Left ventricle myocardium superior (tissue), 1 donor: Measurements from ENCODE around the gene THBS2. TPM values are rescaled to one million over a fixed set of nuclear protein-coding genes. Genes with fewer than 3 reads are reported as not detected.
A peak's percentile ranks its signal among the peaks of the same experiment; 100 is the strongest.
"Not testable (repeated sequence)": the region's sequence is repeated elsewhere in the genome, so short reads cannot be mapped to it uniquely, and the experiment has no call there.

Experiments
- ATAC-seq: fragments of 200-7000 bp; cut with Tn5 transposase; one replicate; pipeline ENCODE4 v1.9.1; 2020; ENCODE audit warnings: mild to moderate bottlenecking, moderate library complexity
- DNase-seq: peaks from one replicate; pipeline ENCODE4 v3.0.0-alpha.2; 2020
- intact Hi-C: fragments of 100-400 bp; cut with micrococcal nuclease; formaldehyde crosslinking; loops from one replicate; pipeline ENCODE4 v1.11.0; 2022
- total RNA-seq: library from RNA; stranded (reverse); fragmentation: NEBNext Ultra II Directional; extraction: Animal tissue kit (Norgen Biotek cat#: 25700); gene quantifications from one replicate; pipeline ENCODE4 v1.2.1, GENCODE V29; 2021
- donor health status: DM: no; HTN: yes; CAD: no; lungs with severe emphysema.

The THBS2 gene
- total RNA-seq, 1 donor from 2014 or later: 10.7 TPM

DNA sequence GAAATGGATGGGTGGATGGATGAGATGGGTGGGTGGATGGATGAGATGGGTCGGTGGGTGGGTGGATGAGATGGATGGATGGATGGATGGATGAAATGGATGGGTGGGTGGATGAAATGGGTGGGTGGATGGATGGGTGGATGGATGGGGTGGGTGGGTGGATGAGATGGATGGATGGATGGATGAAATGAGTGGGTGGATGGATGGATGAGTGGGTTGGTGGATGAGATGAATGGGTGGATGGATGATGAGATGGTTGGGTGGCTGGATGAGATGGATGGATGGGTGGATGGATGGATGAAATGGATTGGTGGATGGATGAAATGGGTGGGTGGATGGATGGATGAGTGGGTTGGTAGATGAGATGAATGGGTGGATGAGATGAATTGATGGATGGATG is 35.7 kb downstream of the THBS2 start:
- intact Hi-C loops: no loop called here
- DNase-seq (no peak), ATAC-seq (no peak)

DNA sequence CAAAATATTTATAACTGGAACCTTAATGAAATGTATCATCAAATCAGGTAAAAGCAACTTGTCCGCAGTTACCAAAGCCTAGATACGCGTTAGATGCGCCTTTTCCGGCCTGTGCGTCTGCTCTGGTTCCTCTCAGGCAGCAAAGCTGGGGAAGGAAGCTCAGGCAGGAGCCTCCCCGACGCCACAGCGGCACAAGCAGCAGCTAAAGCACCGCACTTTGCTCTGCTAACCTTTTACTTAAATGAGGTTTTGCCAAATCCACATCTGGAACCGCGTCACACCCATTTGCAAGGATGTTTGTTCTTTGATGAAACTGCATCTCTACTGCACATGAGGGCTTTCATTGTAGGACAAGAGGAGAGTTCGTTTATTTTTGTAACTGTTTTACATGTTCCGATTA is 36.8 kb downstream of the THBS2 start:
- intact Hi-C loops: no loop called here

DNA sequence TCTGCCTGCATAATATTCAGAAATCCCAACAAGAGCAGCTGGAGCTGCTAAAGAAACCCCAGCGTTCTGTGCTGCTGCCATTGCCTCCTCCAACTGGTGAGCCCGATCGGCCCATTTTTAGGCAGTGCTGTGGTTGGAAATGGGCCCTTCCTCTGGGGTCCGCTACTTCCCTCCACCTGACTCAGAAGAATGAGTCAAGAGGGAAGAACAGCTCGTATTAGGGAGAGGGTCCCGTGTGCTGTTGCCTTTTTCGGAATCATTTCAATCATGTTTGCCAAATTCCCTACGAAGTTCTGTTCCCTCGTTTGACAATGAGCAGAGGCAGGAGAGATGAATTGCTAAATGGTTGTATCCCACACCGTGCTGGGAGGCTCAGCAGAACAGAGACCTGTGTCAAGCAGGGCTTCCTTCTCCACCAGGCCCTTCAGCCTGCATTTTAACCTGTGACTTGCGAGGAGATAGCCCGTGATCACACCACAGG is 38.4 kb downstream of the THBS2 start:
- no peak for ATAC-seq
- intact Hi-C loops: no loop called here
- DNase-seq: no peak

More for the DNA sequence above, 36.8 kb downstream of the THBS2 start:
- DNase-seq (no peak), ATAC-seq (no peak)

DNA sequence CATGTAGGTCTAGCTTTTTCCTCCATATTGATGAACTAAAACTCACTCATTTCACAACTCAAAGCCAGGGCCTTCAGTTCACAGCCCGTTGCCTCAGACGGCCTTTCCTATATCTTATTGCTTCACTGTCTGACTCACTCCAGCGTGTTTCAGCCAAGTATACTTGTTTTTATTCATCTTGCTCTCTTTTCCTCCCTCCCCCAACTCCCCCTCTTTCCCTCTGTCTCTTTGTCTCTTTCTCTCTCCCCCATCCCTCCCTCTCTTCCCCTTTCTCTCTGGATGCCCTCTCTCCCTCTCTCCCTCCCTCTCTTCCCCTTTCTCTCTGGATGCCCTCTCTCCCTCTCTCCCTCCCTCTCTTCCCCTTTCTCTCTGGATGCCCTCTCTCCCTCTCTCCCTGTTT is 38.9 kb downstream of the THBS2 start:
- DNase-seq, intact Hi-C loops: not testable (repeated sequence)
- peak; percentile 72 for ATAC-seq

DNA sequence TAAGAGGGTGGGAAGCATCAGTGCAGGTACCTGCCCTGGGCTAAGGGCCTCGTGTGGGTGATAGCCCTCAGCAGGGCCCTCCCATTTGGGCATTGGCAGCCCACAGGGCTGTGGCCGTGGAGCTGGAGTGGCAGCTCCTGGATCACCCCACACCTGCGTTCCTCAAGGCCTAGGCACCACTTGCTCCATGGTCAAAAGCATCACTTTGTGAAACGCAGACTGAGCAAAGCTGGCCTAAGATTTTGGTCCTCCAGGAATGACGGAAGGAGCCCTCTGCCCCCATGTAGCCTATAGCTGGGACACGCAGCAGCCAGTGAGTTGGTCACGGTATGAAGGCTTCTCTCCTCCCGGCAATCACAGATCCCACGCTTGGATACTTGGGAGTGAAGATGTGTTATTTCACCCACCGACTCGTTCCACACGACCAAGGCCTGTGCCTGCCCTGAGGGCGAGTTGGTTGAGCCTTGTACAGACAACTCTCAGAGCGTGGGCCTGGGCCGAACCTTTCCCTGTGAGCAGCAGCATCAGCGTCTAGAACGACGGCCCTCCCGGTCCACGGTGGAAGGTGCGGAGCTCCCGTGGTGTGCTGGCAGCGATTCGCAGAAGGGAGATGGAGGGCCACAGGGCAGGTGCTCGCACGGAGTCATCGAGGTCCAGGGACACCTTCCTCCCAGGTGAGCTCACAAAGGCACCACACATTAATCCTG is 39.7 kb downstream of the THBS2 start:
- ATAC-seq (no peak), DNase-seq (no peak)
- intact Hi-C loops: no loop called here

DNA sequence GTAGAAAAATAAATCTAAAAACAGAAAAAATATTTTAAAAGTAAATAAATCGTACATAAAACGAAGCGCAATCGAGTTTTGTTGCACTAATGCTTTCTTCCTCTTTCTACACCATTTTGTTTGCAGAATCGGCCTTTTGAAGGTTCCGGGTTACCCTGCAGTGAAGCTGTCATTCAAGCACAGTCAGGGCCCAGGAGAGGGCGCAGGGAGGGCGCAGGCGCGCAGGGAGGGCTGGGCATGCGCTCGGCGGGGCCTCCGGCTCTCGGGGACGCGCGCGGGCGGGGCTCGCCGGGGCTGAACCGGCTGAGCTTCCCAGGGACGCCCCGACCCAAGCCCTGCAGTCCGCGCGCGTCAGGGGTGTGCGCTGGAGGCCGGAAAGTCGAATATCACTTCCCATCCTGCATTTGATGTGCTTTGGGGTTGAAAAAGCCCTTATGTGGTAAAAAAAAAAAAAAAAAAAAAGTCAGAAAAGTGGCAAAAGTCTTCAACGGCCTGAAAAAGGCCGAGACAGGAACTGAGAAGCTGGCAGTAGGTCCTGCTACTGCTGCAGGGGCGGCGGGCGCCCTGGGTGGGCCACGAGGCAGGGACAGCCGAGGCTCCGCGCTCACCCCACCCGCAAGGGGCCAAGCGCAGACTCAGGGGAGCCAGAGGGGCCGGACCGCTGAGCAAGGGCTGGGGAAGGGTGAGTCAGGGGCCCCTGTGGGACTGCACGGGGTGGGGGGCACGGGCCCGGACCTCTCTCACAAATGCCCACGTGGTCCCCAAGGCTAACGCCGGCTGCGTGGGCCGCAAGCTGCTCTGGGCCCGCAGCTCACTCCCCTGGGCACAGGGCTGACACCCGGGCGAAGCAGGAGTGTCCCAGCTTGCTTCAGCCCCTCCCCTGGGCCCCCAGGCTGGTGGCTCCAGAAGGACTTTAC is 40.5 kb downstream of the THBS2 start:
- DNase-seq (peak; percentile 95), ATAC-seq (peak; percentile 99)
- intact Hi-C loops: no loop called here

DNA sequence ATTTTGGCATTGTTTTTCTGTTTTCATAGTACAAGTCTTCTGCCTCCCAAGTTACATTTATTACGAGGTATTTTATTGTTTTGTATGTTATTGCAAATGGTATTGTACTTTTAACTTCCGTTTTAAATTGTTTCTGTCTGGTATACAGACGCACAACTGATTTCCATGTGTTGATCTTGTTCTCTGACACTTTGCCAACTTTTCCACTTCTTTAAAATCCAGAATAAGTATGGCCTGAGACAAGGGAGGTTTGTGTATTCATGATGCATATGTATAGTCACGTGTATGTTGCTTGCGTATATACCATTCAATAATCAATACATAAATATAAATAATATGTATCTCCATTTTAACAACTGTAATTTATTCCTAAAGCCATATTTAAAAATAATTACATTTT is 41.2 kb downstream of the THBS2 start:
- ATAC-seq (no peak), DNase-seq (no peak)
- intact Hi-C loops: no loop called here

DNA sequence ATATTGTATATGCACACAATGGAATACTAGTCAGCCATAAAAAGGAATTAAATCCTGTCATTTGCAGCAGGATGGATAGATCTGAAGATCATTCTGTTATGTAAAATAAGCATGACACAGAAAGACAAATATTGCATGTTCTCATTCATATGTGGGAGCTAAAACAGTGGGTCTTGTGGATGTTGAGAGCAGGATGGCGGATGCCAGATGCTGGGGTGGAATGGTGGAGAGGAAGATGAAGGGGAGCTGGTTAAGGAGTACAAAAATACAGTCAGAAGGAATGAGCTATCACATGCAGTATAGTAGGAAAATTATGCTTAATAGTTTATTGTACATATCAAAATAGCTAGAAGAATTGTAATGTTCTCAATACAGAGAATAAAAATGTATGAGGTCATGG is 41.8 kb downstream of the THBS2 start:
- ATAC-seq: no peak

DNA sequence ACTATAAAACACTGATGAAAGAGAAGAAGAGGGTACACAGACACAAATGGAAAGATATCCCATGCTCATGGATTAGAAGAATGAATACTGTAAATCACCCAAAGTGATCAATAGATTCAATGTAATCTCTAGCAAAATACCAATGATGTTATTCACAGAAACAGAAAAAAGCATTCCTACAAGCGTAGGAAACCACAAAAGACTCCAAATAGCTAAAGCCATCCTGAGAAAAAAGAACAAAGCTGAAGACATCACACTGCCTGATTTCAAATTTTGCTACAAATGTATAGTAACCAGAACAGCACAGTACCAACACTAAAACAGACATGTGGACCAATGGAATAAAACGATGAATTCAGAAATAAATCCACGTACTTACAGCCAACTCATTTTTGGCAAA is 43.0 kb downstream of the THBS2 start:
- DNase-seq (no peak), ATAC-seq (no peak)
- intact Hi-C loops: no loop called here

More for the DNA sequence above, 41.8 kb downstream of the THBS2 start:
- no peak for DNase-seq
- intact Hi-C loops: no loop called here

DNA sequence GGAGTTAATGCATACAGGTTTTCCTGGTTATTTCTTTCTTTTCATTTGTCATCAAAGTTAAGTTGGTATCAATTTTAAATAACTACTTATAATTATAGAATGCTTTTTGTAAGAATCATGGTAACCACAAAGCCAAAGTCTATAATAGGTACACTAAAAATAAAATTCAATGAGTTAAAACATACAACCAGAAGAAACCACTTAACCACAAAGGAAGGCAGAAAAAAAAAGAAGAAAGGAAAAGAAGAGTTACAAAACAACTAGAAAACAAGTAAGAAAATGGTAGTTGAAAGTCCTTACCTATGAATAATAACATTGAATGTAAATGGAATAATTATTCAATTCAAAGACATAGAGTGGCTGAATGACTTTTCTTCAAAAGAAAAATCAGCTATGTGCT is 45.6 kb downstream of the THBS2 start:
- intact Hi-C loops: no loop called here
- DNase-seq (no peak), ATAC-seq (no peak)

DNA sequence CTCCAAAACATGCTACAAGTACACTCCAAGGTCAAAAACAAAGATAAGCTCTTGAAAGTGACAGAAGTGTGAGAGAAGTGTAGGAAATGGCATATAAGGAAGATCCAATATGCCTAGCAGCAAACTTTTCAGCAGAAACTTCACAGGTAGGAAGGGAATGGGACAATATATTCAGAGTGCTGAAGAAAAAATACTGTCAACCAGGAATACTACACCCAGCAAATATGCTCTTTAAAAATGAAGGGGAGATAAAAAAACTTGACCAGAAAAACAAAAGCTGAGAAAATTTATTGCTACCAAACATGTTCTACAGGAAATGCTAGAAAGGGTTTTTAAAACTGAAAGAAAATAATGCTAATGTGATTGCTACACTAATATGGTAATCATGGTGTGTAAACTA is 46.2 kb downstream of the THBS2 start:
- intact Hi-C loops: no loop called here
- no peak for ATAC-seq
- no peak for DNase-seq

DNA sequence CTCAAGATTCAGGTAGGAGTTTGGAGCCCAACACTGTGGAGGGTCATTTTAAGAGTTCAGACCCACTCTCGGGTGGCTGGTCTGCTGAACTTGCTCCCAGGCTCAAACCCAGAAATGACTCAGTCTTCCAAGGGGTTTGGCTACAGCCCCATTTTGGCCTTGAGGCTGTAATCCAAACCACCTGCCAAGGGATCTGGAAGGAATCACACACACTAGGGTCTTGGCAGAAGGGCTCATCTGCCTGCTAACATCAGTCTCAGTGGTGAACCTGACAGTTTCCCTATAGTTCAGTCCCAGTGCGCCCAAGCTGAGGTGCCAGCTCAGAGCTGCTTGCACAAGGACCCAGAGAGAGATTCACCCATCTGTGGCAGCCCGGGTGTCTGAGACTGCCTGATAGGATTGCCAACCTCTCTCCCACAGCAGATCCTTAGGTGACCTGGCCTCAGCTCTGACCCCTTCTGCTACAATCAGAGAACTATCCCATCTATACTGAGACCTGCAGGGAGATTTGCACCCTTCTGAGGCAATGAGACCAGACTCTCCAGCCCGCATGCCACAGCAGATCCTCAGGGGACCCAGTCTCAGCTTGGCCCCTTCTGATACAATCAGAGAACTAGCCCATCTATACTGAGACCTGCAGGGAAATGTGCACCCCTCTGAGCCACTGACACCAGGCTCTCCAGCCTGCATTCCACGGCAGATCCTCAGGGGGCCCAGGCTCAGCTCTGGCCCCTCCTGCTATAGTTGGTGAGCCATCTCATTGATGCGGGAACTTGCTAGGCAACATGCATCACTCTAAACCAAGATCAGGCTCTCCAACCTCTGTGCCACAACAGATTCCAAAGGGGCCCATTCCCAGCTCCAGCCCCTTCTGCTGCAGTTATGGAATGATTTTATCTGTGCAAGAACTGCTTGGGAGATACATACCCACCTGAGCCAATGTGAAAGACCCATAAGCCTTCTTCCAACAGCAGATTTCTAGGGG is 48.2 kb downstream of the THBS2 start:
- DNase-seq (no peak), ATAC-seq (peak; percentile 74)
- intact Hi-C loops: no loop called here

DNA sequence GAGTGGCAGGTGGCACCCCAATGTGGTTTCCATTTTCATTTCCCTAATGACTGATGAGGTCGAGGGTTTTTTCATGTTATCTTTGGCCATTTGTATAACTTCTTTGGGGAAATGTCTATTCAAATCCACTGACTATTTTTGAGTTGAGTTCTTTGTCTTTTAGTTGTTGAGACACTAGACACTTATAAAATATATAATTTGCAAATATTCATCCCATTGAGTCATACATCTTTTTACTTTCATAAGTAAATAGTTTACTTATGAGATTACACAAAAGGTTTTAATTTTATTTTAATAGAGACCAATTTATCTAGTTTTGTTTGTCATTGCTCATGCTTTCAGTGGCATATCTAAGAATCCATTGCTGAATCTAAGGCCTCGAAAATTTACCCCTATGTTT is 49.5 kb downstream of the THBS2 start:
- DNase-seq (no peak), ATAC-seq (no peak)
- intact Hi-C loops: no loop called here

DNA sequence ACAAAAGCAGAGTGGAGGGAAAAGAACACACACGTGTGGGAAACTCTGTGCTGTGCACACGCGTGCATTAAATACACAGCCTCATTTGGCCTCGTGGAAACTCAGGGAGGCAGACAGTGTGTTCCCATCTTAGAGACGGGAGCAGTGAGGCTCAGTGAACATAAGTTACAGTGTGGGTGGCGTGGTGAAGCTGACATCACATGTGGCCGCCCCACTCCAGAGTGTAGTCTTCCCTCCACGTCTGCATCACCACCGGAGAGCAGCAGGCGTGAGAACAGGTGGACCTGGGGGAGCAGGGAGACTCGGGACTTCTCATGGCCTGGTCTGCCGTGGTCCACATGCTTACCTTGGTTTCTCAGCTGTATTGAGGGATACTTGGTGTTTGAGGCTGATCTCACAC is 51.7 kb downstream of the THBS2 start:
- DNase-seq: no peak
- intact Hi-C loops: no loop called here
- no peak for ATAC-seq

DNA sequence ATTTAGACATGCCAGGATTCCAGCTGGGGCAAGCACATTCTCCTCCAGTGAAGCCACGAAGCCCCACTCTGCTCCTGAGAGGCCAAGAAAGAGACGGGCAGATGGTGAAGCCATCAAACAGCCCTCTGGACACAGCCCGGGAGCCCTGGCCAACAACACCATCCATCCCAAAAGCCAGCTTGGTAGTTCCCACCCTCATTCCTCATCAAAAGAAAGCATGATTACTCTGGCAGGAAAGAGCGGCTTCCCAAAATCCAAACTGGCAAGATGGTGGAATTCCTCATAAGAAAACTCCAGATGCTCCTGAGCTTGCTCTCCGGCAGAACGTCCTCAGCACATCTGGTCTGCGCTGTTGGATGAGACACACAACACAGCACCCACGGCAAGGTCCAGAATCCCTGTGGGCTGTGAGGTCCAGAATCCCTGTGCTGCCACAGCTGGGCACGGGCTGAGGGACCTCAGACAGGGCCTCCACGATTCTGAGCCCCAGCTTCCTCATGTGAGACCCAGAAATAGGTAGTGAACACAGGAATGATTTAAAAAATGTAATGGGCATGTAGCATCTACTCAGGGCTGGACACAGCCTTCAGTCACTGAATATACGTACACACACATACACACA is 52.6 kb downstream of the THBS2 start:
- DNase-seq (no peak), ATAC-seq (no peak)
- intact Hi-C loops: no loop called here

DNA sequence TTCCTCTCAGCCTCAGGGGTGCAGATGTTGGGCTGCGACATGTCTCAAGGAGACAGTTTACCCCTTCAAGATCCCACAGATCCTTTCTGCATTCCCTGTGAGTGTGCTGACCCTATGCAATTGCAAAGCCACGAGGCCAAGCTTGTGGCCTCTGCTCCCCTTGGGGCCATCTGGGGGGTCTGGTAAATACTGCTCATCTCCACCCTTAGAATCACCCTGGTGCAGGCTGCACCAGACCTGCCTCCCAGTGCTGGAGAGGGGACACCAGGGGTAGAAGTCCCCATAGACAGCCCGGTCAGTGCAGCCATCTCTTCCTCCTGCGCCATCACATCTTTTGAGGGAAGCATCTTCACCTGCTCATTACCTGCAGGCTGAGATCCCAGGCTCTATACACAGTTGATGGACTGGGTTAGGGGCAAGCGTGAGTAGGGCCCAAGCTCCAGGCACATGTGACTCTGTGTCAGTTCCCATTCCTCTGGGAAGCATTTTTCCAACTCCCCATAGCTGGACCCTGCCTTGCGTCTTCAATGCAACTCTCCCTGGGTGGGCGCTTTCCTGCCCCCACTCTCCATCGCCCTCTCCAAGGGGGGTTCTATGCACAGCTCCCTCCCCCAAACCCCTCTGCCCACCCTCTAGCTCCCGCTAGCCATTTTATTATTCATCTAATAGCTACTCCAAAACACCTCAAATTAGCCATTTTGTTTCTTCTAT is 53.9 kb downstream of the THBS2 start:
- DNase-seq (no peak), ATAC-seq (no peak)
- intact Hi-C loops: no loop called here

DNA sequence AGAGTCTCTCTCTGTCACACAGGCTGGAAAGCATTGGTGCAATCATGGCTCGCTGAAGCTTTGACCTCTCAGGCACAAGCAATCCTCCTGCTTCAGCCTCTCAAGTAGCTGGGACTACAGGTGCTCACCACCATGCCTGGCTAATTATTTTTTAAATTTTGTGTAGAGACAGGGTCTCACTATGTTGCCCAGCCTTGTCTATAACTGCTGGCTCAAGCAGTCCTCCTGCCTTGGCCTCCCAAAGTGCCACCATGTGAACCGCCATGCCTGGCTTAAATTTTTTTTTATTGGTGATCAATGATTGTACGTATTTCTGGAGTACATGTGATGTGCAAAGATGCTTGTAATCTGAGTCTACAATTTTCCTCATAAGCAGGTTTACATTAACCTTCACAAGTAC is 54.8 kb downstream of the THBS2 start:
- no peak for ATAC-seq
- DNase-seq: no peak
- intact Hi-C loops: no loop called here

DNA sequence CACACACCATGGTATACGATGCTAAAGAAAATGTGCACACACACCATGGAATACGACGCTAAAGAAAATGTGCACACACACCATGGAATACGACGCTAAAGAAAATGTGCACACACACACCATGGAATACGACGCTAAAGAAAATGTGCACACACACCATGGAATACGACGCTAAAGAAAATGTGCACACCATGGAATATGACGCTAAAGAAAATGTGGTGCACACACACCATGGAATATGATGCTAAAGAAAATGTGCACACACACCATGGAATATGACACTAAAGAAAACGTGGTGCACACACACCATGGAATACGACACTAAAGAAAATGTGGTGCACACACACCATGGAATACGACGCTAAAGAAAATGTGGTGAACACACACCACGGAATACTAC is 55.7 kb downstream of the THBS2 start:
- ATAC-seq, intact Hi-C loops, DNase-seq: not testable (repeated sequence)
